WERI-Rb-1 (cell line): Measurements from ENCODE around the gene EYA2.

Experiments
- DNase-seq: peaks from one replicate; pipeline ENCODE4 v3.0.0-alpha.2; 2020
- H3K27ac ChIP-seq: fragments of 250-450 bp; sonication (Bioruptor Pico); 2 replicates; pipeline ENCODE4 v1.5.1; 2020; ENCODE audit warnings: mild to moderate bottlenecking, moderate library complexity
- H3K27me3 ChIP-seq: fragments of 250-450 bp; sonication (Bioruptor Pico); 2 replicates; pipeline ENCODE4 v1.5.1; 2021; ENCODE audit warnings: mild to moderate bottlenecking, low read depth, moderate library complexity; ENCODE audit not compliant: insufficient read depth, severe bottlenecking
- H3K36me3 ChIP-seq: fragments of 250-450 bp; sonication (Bioruptor Pico); 2 replicates; pipeline ENCODE4 v1.5.1; 2020; ENCODE audit warnings: mild to moderate bottlenecking, moderate library complexity
- H3K4me3 ChIP-seq: 2 replicates; pipeline ENCODE4 v1.5.1; 2011; ENCODE audit warnings: low read depth, mild to moderate bottlenecking, control low read depth, low read length
- H3K9me3 ChIP-seq: fragments of 250-450 bp; sonication (Bioruptor Pico); 2 replicates; pipeline ENCODE4 v1.5.1; 2021; ENCODE audit warnings: mild to moderate bottlenecking, moderate library complexity; ENCODE audit not compliant: severe bottlenecking
- CTCF ChIP-seq: IDR thresholded peaks from 2 replicates; pipeline ENCODE4 v1.5.1; 2011; ENCODE audit warnings: low read depth, mild to moderate bottlenecking, control low read depth, inconsistent platforms, low read length

Gene EYA2

GRCh38 chr20:47235853-47236638, 341.4 kb downstream of the EYA2 start:
- no peaks in the 10 kb centered on the region for H3K27me3 ChIP-seq
- no peak for DNase-seq
- no peak for TF ChIP-seq CTCF
- no peak overlapping the region for H3K27ac ChIP-seq
- H3K9me3 ChIP-seq, result no peaks in the 10 kb centered on the region
- peaks cover 64% of the 10 kb centered on the region for H3K36me3 ChIP-seq
- no peak overlapping the region for H3K4me3 ChIP-seq

DNA sequence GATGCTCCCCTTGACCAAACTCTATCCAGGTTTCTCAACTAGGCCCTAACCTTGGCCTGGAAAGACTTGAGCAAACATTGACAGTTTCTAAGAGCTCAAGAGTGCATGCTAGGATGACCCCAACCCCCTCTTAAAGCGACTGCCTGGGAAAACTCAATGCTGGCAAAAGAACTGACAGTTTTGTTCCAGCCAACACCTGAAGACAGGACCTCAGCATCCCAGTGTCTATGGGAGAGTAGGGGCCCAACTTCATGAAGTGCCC, 341.9 kb downstream of the EYA2 start:
- H3K36me3 ChIP-seq, result peaks cover 64% of the 10 kb centered on the region
- H3K4me3 ChIP-seq, result no peak overlapping the region
- TF ChIP-seq CTCF, result no peak
- no peak overlapping the region for H3K27ac ChIP-seq
- no peak for DNase-seq
- H3K27me3 ChIP-seq, result no peaks in the 10 kb centered on the region
- H3K9me3 ChIP-seq, result no peaks in the 10 kb centered on the region

DNA sequence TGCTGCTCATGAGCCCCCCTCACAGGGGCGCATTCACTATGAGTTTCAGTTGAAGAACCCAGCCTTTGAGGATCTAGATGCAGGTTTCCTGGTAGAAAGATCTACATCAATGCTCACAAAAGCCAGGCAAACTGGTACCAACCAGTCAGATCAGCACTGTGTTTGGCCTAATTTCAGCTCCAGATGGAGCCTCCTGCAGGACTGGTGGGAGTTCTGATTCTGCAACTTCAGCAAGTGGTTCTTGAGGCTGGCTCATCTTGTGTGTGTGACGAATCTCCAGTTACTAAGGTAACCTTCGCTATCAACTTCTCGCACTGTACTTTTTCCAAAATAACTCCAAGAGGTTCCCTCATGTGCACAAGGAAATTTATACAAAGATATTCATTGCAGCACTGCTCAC, 343.1 kb downstream of the EYA2 start:
- TF ChIP-seq CTCF, result no peak
- Histone ChIP-seq H3K9me3 (no peaks in the 10 kb centered on the region), H3K27ac (no peak overlapping the region), H3K4me3 (no peak overlapping the region), H3K27me3 (no peaks in the 10 kb centered on the region), H3K36me3 (peaks cover 64% of the 10 kb centered on the region)
- no peak for DNase-seq
